T-helper 1 cell treated with Interleukin-12 subunit alpha and Interleukin-12 subunit beta and Interleukin-4 antibody, amounts not matched to agents 30 ng/mL and 1 ng/mL, for 36 hours (primary cell): Measurements from ENCODE around the gene CCL25. TPM values are rescaled to one million over a fixed set of nuclear protein-coding genes. Genes with fewer than 3 reads are reported as not detected.
"Not testable (repeated sequence)": the region's sequence is repeated elsewhere in the genome, so short reads cannot be mapped to it uniquely, and the experiment has no call there.

Source experiments
- intact Hi-C: fragments of 100-400 bp; cut with micrococcal nuclease; formaldehyde crosslinking; loops from one replicate; pipeline ENCODE4 v1.15.1; 2024
- total RNA-seq: library from RNA; stranded (reverse); gene quantifications from 2 replicates; pipeline ENCODE4 v1.2.3, GENCODE V29; 2022

CCL25 gene
- 0.59 and 0.91 TPM in 2 replicates for total RNA-seq

- intact Hi-C loops = loop anchor here (5.0 kb wide), 1 partner anchor 780 kb away; the partner anchor contains the start of genes MBD3L1 and ZNF558
Observed at GRCh38 chr19:8052464-8052859, at the start of gene CCL25. Gene CCL25 (plus strand): TSS chr19:8052760. CDS start chr19:8053050, 290 bp downstream.

- intact Hi-C loops = loop anchor here (2.0 to 10.0 kb wide), 3 partner anchors 47 to 571 kb away; partner anchors contain the start of genes MYO1F and SNAPC2
Observed at GRCh38 chr19:8004001-8004400, 48.6 kb upstream of the CCL25 start.

GRCh38 chr19:8004723-8005513 lies 47.6 kb upstream of the CCL25 start:
- intact Hi-C loops = loop anchor here (2.0 to 10.0 kb wide), 3 partner anchors 46 to 570 kb away; partner anchors contain the start of genes MYO1F and SNAPC2

GRCh38 chr19:8005534-8006256 lies 46.9 kb upstream of the CCL25 start, which contains the start of gene ELAVL1:
Gene ELAVL1 (minus strand): TSS chr19:8005641. CDS start chr19:7991815, 13,826 bp downstream.
- intact Hi-C loops = loop anchor here (2.0 to 10.0 kb wide), 3 partner anchors 45 to 569 kb away; partner anchors contain the start of genes MYO1F and SNAPC2

- intact Hi-C loops = loop anchor here (1.0 to 5.0 kb wide), 2 partner anchors 139 to 235 kb away; no protein-coding TSS in a partner anchor
Observed at GRCh38 chr19:8017808-8018207, 34.8 kb upstream of the CCL25 start.

- intact Hi-C loops = no loop called here
Observed at GRCh38 chr19:8020681-8021080, 31.9 kb upstream of the CCL25 start.

- intact Hi-C loops = no loop called here
Observed at GRCh38 chr19:8021374-8021773, 31.2 kb upstream of the CCL25 start.

GRCh38 chr19:8022275-8022674 lies 30.3 kb upstream of the CCL25 start:
- intact Hi-C loops = no loop called here

- intact Hi-C loops = no loop called here
Observed at GRCh38 chr19:8023371-8023770, 29.2 kb upstream of the CCL25 start.

- intact Hi-C loops = not testable (repeated sequence)
Observed at GRCh38 chr19:8024256-8024655, 28.3 kb upstream of the CCL25 start.

- intact Hi-C loops = no loop called here
Observed at GRCh38 chr19:8025316-8025715, 27.2 kb upstream of the CCL25 start.

GRCh38 chr19:8028951-8029491 lies 23.5 kb upstream of the CCL25 start:
- intact Hi-C loops = no loop called here

- intact Hi-C loops = no loop called here
Observed at GRCh38 chr19:8030960-8031359, 21.6 kb upstream of the CCL25 start.

- intact Hi-C loops = not testable (repeated sequence)
Observed at GRCh38 chr19:8033287-8034177, 19.0 kb upstream of the CCL25 start.

GRCh38 chr19:8034178-8034525 lies 18.4 kb upstream of the CCL25 start:
- intact Hi-C loops = no loop called here

- intact Hi-C loops = no loop called here
Observed at GRCh38 chr19:8036434-8037099, 16.0 kb upstream of the CCL25 start.

GRCh38 chr19:8038815-8039214 lies 13.7 kb upstream of the CCL25 start:
- intact Hi-C loops = no loop called here

GRCh38 chr19:8039231-8039630 lies 13.3 kb upstream of the CCL25 start:
- intact Hi-C loops = no loop called here

GRCh38 chr19:8041531-8041931 lies 11.0 kb upstream of the CCL25 start:
- intact Hi-C loops = no loop called here

GRCh38 chr19:8042900-8043299 lies 9.7 kb upstream of the CCL25 start:
- intact Hi-C loops = no loop called here
